Right lobe of liver (tissue), 4 donors: Measurements from ENCODE around the gene FOXJ1.

ENCODE experiments used
- POLR2A ChIP-seq: fragments of 450-650 bp; IDR thresholded peaks from one replicate; pipeline ENCODE4 v1.6.1; 2017; ENCODE audit warnings: antibody characterized with exemption, mild to moderate bottlenecking
- TF ChIP-seq, protein P1 (sequence below), 4 donors: fragments of 200-600 bp in 3 of 4; fragments of 450-650 bp in 1 of 4; IDR thresholded peaks; one replicate each; pipeline versions ENCODE4 v1.5.1 to v1.8.0; 2016 to 2022; ENCODE audit warnings: antibody characterized with exemption in 4 of 4, mild to moderate bottlenecking in 2 of 4
- donor health status: DM: no; HTN: no; CAD: no.
- donor health status: DM: no; HTN: no; CAD: no.
- donor health status: DM: no; HTN: yes; CAD: no.

DNA sequence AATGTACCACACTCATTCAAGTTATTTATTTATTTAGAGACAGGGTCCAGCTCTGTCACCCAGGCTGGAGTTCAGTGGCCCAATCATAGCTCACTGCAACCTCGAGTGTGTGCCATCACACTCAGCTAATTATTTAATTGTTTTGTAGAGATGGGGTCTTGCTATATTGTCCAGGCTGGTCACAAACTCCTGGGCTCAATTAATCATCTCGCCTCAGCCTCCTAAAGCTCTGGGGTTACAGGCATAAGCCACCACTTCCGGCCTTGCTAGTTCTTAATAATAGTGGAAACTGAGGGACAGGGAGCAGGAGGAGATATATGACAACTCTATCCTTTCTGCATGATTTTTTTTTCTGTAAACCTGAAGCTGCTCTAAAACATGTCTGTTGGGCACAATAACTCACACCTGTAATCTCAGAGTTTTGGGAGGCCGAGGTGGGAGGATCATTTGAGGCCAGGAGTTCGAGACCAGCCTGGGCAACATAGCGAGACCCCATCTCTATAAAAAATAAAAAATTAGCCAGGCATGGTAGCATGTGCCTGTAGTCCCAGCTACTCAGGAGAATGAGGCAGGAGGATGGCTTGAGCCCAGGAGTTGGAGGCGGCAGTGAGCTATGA is 25.8 kb downstream of the FOXJ1 start:
- no peak for TF ChIP-seq POLR2A
- TF ChIP-seq, protein P1, sequence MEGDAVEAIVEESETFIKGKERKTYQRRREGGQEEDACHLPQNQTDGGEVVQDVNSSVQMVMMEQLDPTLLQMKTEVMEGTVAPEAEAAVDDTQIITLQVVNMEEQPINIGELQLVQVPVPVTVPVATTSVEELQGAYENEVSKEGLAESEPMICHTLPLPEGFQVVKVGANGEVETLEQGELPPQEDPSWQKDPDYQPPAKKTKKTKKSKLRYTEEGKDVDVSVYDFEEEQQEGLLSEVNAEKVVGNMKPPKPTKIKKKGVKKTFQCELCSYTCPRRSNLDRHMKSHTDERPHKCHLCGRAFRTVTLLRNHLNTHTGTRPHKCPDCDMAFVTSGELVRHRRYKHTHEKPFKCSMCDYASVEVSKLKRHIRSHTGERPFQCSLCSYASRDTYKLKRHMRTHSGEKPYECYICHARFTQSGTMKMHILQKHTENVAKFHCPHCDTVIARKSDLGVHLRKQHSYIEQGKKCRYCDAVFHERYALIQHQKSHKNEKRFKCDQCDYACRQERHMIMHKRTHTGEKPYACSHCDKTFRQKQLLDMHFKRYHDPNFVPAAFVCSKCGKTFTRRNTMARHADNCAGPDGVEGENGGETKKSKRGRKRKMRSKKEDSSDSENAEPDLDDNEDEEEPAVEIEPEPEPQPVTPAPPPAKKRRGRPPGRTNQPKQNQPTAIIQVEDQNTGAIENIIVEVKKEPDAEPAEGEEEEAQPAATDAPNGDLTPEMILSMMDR (IDR thresholded peaks at IDR 0.05) = no peak
